SK-MEL-5 (cell line): ENCODE results near the gene APBB1. TPM values are rescaled to one million over a fixed set of nuclear protein-coding genes. Genes with fewer than 3 reads are reported as not detected.

Experiments used
- DNase-seq: peaks from one replicate; pipeline ENCODE4 v3.0.0-alpha.2; 2016; ENCODE audit warnings: low read depth, low spot score
- in situ Hi-C: cut with HindIII; loops from 2 replicates; pipeline ENCODE4 v1.10.0; 2016; ENCODE audit warnings: low sequenced_read_pairs, high pct_unique_total_duplicates, low pct_unique_long_range_greater_than_20kb
- total RNA-seq: library from RNA; depleted of rRNA; stranded (reverse); fragments of >200 nt; shearing (Covaris generic); gene quantifications from 2 replicates; pipeline ENCODE4 v1.2.3, GENCODE V29; 2014; rRNA removed

APBB1 gene
- total RNA-seq, 1 experiment from 2014 or later = 46.2 TPM

GRCh38 chr11:6365659-6366058 lies 53.2 kb downstream of the APBB1 start:
- in situ Hi-C loops = no loop called here
- DNase-seq = no peak

- peak; percentile 87 for DNase-seq
- in situ Hi-C loops = no loop called here
These were observed 55.8 kb downstream of the APBB1 start for GRCh38 chr11:6362873-6363678.

GRCh38 chr11:6362185-6362872 lies 56.6 kb downstream of the APBB1 start:
- in situ Hi-C loops = no loop called here
- DNase-seq = no peak

- no peak for DNase-seq
- in situ Hi-C loops = no loop called here
These were observed 58.7 kb downstream of the APBB1 start for GRCh38 chr11:6360183-6360582.

- DNase-seq = peak; percentile 88
- in situ Hi-C loops = no loop called here
These were observed 61.7 kb downstream of the APBB1 start for GRCh38 chr11:6357222-6357621.

GRCh38 chr11:6356503-6357055 lies 62.3 kb downstream of the APBB1 start:
- no peak for DNase-seq
- in situ Hi-C loops = no loop called here

- DNase-seq = no peak
- in situ Hi-C loops = no loop called here
These were observed 64.0 kb downstream of the APBB1 start for GRCh38 chr11:6354651-6355485.

- DNase-seq = peak; percentile 68
- in situ Hi-C loops = no loop called here
These were observed 65.4 kb downstream of the APBB1 start for GRCh38 chr11:6353367-6353987.

- DNase-seq = no peak
- in situ Hi-C loops = no loop called here
These were observed 67.0 kb downstream of the APBB1 start for GRCh38 chr11:6351782-6352382.

- in situ Hi-C loops = no loop called here
These were observed 68.4 kb downstream of the APBB1 start for GRCh38 chr11:6350486-6350885.

GRCh38 chr11:6350043-6350442 lies 68.9 kb downstream of the APBB1 start:
- in situ Hi-C loops = no loop called here
- no peak for DNase-seq

More at GRCh38 chr11:6350486-6350885, 68.4 kb downstream of the APBB1 start:
- no peak for DNase-seq

GRCh38 chr11:6345366-6345765 lies 73.5 kb downstream of the APBB1 start:
- no peak for DNase-seq
- in situ Hi-C loops = no loop called here

Other genes with a start within 250 kb of the APBB1 start
- not detected in 2 replicates for gene OR52B2, start 248.8 kb downstream of the APBB1 start, total RNA-seq
- not detected in 2 replicates for gene OR52W1, start 219.9 kb downstream of the APBB1 start, total RNA-seq
- not detected in 2 replicates for gene C11orf42, start 213.5 kb downstream of the APBB1 start, total RNA-seq
- gene FHIP1B, start 184.5 kb downstream of the APBB1 start, total RNA-seq = 13.5 and 16.8 TPM in 2 replicates
- not detected in 2 replicates for gene CNGA4, start 180.0 kb downstream of the APBB1 start, total RNA-seq
- gene CCKBR, start 159.3 kb downstream of the APBB1 start, total RNA-seq = not detected in 2 replicates
- gene CAVIN3, start 98.6 kb downstream of the APBB1 start, total RNA-seq = 6.7 and 8.5 TPM in 2 replicates
- 39.4 and 40.0 TPM in 2 replicates for gene SMPD1, start 28.6 kb downstream of the APBB1 start, total RNA-seq
- 0.35 TPM in 1 of 2 replicates, not detected in the other for gene HPX, start 21.9 kb upstream of the APBB1 start, total RNA-seq
- 11.7 and 12.8 TPM in 2 replicates for gene TRIM3, start 54.8 kb upstream of the APBB1 start, total RNA-seq
- 61.2 and 66.8 TPM in 2 replicates for gene ARFIP2, start 62.2 kb upstream of the APBB1 start, total RNA-seq
- gene TIMM10B, start 62.4 kb upstream of the APBB1 start, total RNA-seq = 61.3 and 68.5 TPM in 2 replicates
- 1.5 and 2.8 TPM in 2 replicates for gene DNHD1, start 78.2 kb upstream of the APBB1 start, total RNA-seq
- 32.5 and 35.5 TPM in 2 replicates for gene RRP8, start 184.5 kb upstream of the APBB1 start, total RNA-seq
- gene ILK, start 184.7 kb upstream of the APBB1 start, total RNA-seq = 106 and 111 TPM in 2 replicates
- gene TAF10, start 193.1 kb upstream of the APBB1 start, total RNA-seq = 122 and 129 TPM in 2 replicates
- gene TPP1, start 200.3 kb upstream of the APBB1 start, total RNA-seq = 84.3 and 91.7 TPM in 2 replicates
- 0.11 and 0.19 TPM in 2 replicates for gene DCHS1, start 236.7 kb upstream of the APBB1 start, total RNA-seq